Measurements from ENCODE around the gene OSBPL7.

OSBPL7 gene

DNA sequence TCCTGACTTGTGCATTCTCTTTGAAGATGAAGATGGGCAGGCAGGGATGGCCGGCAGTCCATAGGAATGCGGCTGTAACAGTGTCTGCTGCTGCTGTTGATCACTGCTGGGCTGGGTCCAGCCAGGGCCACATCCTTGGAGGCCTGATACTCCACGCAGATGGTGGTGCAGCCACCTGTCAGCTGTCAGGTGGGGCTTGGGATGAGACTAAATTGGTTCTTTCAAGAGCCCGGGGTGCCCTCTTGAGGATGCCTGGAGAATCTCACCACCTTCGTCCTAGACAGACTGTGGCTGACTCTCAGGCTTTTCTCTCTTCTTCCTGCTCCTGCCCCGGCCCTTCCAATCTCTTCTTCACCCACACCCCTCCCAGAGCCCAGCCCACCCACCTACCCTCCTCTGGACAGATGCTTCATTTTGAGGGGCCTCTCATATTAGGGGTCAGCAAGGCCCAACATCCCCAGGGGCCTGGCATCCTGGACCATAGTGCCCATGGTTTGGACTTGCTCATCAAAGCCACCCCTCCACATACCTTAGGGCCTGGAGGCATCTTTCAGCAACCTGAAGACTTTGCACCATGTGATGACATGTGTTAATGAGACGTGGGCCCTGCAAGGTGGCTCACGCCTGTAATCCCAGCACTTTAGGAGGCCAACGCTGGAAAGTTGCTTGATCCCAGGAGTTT is 19.1 kb downstream of the OSBPL7 start:
- ATAC-seq (replicated peaks), result peak; percentile 93
- H3K4me3 Mint-ChIP-seq, result no peak overlapping the region
- peaks cover 2 to 6% of the 10 kb centered on the region in 2 donors for H3K4me1 Mint-ChIP-seq (ENCODE audit: low read depth in 2 of 2)
- no peaks in the 10 kb centered on the region for H3K9me3 Mint-ChIP-seq
- H3K27me3 Mint-ChIP-seq, result peaks cover 0 to 7% of the 10 kb centered on the region in 2 donors
- H3K36me3 Mint-ChIP-seq (ENCODE audit: insufficient read depth), result peaks cover 18% of the 10 kb centered on the region
- DNase-seq, result peak; percentile 49 to 57 (median 51)
- H3K27ac Mint-ChIP-seq, result peak overlapping the region in 1 of 2 donors; percentile 19

DNA sequence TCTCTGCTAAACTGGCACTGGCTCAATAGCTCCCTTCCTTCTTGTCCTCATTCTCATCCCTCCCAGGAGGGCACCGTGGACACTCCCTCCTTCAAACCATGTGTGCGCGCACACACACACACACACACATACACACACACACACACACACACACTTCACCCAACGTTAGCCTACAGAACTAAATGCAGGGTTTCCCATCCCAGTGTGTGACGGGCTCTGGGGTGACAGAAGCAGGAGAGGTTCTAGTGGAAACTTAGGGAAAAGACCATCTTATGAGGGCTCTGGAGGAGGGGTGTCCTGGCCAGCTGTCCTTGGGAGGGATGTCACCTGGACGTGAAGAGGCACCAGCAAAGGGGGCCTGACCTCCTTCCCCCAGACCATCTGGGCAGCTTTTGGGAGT is 19.7 kb downstream of the OSBPL7 start:
- Mint-ChIP-seq H3K9me3 (no peaks in the 10 kb centered on the region), H3K4me1 (ENCODE audit: low read depth in 2 of 2) (peaks cover 2 to 4% of the 10 kb centered on the region in 2 donors), H3K36me3 (ENCODE audit: insufficient read depth) (peaks cover 13% of the 10 kb centered on the region), H3K4me3 (no peak overlapping the region), H3K27ac (peak overlapping the region in 1 of 2 donors; percentile 19), H3K27me3 (peaks cover 0 to 8% of the 10 kb centered on the region in 2 donors)
- DNase-seq, result no peak
- ATAC-seq (replicated peaks), result no peak

DNA sequence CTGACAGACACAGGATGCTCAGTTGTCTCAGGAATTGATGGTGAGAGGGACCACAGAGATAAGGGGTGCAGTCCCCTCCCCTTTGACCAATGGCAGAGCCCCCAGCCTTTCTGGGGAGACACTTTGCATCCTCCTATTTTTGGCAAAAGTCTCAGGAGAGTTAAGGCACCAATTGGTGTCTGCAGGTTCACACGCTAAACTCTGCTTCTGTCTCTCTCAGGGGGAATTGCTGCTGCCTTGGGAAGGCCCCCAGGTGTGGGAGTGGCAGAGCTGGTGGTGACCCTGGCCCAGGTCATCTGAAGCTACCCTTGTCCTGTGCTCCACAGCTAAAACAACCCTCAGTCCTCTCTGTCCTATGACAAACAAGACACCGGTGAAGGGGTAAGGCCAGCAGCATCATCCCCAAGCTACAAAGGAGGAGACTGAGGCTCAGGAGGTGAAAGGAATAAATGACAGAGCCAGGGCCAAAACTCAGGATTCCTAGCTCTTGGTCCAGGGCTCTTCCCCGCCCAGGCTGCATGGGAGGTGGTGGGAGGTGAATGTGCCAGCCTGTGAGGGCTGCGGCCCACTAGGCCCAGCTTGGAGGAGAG is 20.3 kb downstream of the OSBPL7 start:
- Mint-ChIP-seq H3K27me3 (peaks cover 0 to 8% of the 10 kb centered on the region in 2 donors), H3K36me3 (ENCODE audit: insufficient read depth) (peaks cover 8% of the 10 kb centered on the region), H3K27ac (no peak overlapping the region), H3K4me3 (no peak overlapping the region), H3K9me3 (no peaks in the 10 kb centered on the region), H3K4me1 (ENCODE audit: low read depth in 2 of 2) (peaks cover 2 to 4% of the 10 kb centered on the region in 2 donors)
- DNase-seq (no peak), ATAC-seq (replicated peaks) (no peak)

DNA sequence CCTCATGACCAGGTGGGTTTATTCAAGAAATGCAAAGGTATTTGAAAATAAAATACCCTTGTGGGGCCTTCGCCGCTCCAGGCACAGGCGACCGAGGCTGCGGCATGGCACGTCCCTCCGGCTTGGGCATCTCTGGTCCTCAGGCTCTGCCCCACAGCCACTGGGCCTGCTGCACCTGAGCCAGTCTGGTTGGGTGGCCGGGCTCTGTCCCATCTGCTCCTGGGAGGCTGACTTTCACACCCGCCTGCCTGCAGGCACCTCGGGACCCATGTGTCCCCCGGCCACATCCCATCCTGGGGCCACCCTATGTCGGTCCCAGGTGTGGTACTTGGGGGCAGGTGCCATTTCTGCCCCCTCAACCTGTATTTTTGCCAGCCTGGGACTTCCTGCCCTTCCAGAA is 20.9 kb downstream of the OSBPL7 start:
- Mint-ChIP-seq H3K4me1 (ENCODE audit: low read depth in 2 of 2) (peaks cover 2 to 4% of the 10 kb centered on the region in 2 donors), H3K27ac (no peak overlapping the region), H3K36me3 (ENCODE audit: insufficient read depth) (peaks cover 2% of the 10 kb centered on the region), H3K27me3 (peaks cover 0 to 8% of the 10 kb centered on the region in 2 donors), H3K4me3 (no peak overlapping the region), H3K9me3 (no peaks in the 10 kb centered on the region)
- ATAC-seq (replicated peaks) (no peak), DNase-seq (no peak)

- Mint-ChIP-seq H3K27me3 (peaks cover 21 to 26% of the 10 kb centered on the region in 2 donors), H3K36me3 (ENCODE audit: insufficient read depth) (no peaks in the 10 kb centered on the region), H3K4me1 (ENCODE audit: low read depth in 2 of 2) (peaks cover 2 to 4% of the 10 kb centered on the region in 2 donors), H3K4me3 (no peak overlapping the region), H3K27ac (no peak overlapping the region), H3K9me3 (no peaks in the 10 kb centered on the region)
- ATAC-seq (replicated peaks) (no peak), DNase-seq (no peak)
Measured at GRCh38 chr17:47797797-47798196, 23.8 kb downstream of the OSBPL7 start.

DNA sequence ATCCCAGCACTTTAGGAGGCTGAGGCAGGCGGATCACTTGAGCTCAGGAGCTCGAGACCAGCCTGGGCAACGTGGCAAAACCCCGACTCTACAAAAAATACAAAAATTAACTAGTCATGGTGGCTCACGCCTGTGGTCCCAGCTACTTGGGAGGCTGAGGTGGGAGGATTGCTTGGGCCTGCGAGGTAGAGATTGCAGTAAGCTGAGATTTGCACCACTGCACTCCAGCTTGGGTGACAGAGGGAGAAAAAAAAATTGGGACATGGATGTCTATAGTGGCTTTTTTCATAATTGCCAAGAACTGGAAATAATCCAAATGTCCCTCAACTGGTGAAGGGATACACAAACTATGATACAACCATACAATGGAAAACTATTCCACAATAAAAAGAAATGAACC is 28.6 kb downstream of the OSBPL7 start:
- no peak overlapping the region for H3K27ac Mint-ChIP-seq
- DNase-seq (no peak), ATAC-seq (replicated peaks) (no peak)
- H3K4me1 Mint-ChIP-seq (ENCODE audit: low read depth in 2 of 2), result peaks cover 3 to 4% of the 10 kb centered on the region in 2 donors
- no peaks in the 10 kb centered on the region for H3K36me3 Mint-ChIP-seq (ENCODE audit: insufficient read depth)
- H3K9me3 Mint-ChIP-seq, result no peaks in the 10 kb centered on the region
- H3K27me3 Mint-ChIP-seq, result peaks cover 46 to 69% of the 10 kb centered on the region in 2 donors
- H3K4me3 Mint-ChIP-seq, result no peak overlapping the region

- DNase-seq (no peak), ATAC-seq (replicated peaks) (no peak)
- H3K36me3 Mint-ChIP-seq (ENCODE audit: insufficient read depth), result no peaks in the 10 kb centered on the region
- peaks cover 45 to 75% of the 10 kb centered on the region in 2 donors for H3K27me3 Mint-ChIP-seq
- no peaks in the 10 kb centered on the region for H3K9me3 Mint-ChIP-seq
- peaks cover 3 to 4% of the 10 kb centered on the region in 2 donors for H3K4me1 Mint-ChIP-seq (ENCODE audit: low read depth in 2 of 2)
- H3K4me3 Mint-ChIP-seq, result no peak overlapping the region
- no peak overlapping the region for H3K27ac Mint-ChIP-seq
Measured at GRCh38 chr17:47792457-47792856, 29.1 kb downstream of the OSBPL7 start.

- ATAC-seq (replicated peaks) (no peak), DNase-seq (no peak)
- Mint-ChIP-seq H3K36me3 (ENCODE audit: insufficient read depth) (no peaks in the 10 kb centered on the region), H3K9me3 (no peaks in the 10 kb centered on the region), H3K4me3 (peak overlapping the region; percentile 70 to 73), H3K4me1 (ENCODE audit: low read depth in 2 of 2) (peaks cover 3 to 4% of the 10 kb centered on the region in 2 donors), H3K27me3 (peaks cover 46 to 77% of the 10 kb centered on the region in 2 donors), H3K27ac (no peak overlapping the region)
Measured at GRCh38 chr17:47791025-47791424, 30.6 kb downstream of the OSBPL7 start.

DNA sequence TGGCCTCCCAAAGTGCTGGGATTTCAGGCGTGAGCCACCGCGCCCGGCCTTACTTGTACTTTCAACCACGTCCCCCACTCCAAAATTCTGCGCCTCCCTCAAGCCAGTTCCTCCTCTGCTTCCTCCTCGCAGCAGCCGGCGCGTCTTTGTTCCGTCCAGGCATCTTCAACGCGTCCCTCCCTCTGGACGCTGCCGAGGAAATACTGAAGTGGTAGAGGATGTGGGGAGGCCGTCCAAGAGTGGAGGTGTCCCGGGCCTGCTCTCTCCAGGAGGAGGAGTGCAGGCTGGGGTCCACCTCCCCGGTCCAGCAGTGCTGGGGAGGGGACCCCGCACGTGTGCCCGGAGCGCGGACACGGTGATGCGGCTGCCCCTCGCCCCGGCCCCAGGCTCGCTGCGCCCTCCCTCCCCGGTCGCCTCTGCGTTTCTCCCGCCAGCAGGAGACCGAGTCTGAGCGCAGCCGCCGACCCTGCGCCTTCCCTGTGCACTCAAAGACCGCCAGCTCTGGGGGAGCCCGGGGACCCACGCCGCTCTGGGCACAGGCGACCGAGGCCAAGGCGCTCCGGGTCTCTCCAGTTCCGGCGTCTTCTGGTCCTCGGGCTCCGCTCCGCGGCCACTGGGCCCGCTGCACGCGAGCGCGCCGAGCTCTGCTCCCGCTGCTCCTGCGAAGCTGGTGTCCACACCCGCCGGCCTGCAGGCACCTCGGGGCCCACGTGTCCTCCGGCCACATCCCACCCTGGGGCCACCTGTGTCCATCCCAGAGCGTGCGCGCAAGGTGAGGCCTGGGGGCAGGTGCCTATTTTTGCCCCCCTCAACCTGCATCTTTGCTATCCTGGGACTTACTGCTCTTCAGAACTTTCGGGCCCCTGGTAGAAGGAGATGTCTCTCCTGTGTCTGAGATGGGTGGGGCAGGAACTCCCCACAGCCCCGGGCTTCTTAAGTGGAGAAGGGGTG is 31.7 kb downstream of the OSBPL7 start:
- DNase-seq, result peak; percentile 48 to 62 (median 49)
- Mint-ChIP-seq H3K27ac (no peak overlapping the region), H3K9me3 (no peaks in the 10 kb centered on the region), H3K4me1 (ENCODE audit: low read depth in 2 of 2) (peaks cover 3 to 4% of the 10 kb centered on the region in 2 donors), H3K27me3 (peaks cover 41 to 72% of the 10 kb centered on the region in 2 donors), H3K4me3 (peak overlapping the region; percentile 70 to 73), H3K36me3 (ENCODE audit: insufficient read depth) (no peaks in the 10 kb centered on the region)
- ATAC-seq (replicated peaks), result peak; percentile 97

DNA sequence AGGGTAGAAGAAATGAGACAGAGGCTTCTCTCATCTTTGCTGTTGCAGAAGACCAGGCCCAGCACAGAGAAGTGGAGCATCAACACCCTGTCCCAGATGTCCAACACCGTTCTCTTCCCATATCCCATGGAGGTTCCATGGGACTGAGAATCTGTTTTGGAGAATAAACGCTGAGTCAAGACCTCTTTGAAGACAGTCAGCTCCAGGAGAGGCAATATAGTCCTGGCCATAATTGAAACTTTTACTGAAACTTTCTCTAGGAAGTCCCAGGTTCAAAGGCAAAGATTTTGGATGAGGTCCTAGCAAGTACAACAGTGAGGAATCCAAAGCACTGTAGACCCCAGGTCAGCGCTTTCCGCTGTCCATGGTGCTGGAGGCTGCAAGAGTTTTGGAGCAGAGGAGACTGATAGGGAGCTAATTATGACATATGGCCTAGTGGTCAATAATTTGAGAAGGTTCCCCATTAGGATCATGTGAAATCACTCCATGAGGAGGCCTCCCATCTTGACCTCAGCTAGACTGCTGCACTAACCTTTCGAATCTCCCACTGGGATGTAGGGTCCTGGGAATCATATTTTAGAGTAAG is 36.0 kb downstream of the OSBPL7 start:
- DNase-seq (no peak), ATAC-seq (replicated peaks) (no peak)
- peaks cover 20 to 30% of the 10 kb centered on the region in 2 donors for H3K27me3 Mint-ChIP-seq
- H3K4me3 Mint-ChIP-seq, result no peak overlapping the region
- H3K36me3 Mint-ChIP-seq (ENCODE audit: insufficient read depth), result peaks cover 2% of the 10 kb centered on the region
- peaks cover 3 to 4% of the 10 kb centered on the region in 2 donors for H3K4me1 Mint-ChIP-seq (ENCODE audit: low read depth in 2 of 2)
- no peaks in the 10 kb centered on the region for H3K9me3 Mint-ChIP-seq
- H3K27ac Mint-ChIP-seq, result no peak overlapping the region

DNA sequence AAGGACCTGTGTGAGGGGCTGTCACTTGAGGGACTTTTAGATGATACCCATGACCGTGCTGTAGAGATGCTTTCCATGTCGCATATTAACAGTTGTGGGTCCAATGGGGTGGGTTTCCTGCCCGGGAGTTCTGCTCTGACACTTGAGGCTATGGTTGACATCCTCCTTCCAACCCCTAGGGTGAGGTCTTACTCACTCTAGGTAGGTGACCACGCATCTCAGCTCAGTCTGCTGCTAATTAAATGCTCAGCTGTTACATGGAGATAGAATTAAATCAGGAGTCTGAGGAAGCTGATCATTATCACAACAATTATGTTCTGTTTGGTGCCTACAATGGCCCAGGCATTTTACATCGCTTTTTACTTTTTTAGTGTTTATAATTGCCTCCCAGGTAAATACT is 40.2 kb downstream of the OSBPL7 start:
- Mint-ChIP-seq H3K27me3 (peaks cover 17 to 21% of the 10 kb centered on the region in 2 donors), H3K9me3 (no peaks in the 10 kb centered on the region), H3K4me3 (no peak overlapping the region), H3K36me3 (ENCODE audit: insufficient read depth) (peaks cover 5% of the 10 kb centered on the region), H3K27ac (no peak overlapping the region), H3K4me1 (ENCODE audit: low read depth in 2 of 2) (peaks cover 0 to 5% of the 10 kb centered on the region in 2 donors)
- DNase-seq (no peak), ATAC-seq (replicated peaks) (no peak)

DNA sequence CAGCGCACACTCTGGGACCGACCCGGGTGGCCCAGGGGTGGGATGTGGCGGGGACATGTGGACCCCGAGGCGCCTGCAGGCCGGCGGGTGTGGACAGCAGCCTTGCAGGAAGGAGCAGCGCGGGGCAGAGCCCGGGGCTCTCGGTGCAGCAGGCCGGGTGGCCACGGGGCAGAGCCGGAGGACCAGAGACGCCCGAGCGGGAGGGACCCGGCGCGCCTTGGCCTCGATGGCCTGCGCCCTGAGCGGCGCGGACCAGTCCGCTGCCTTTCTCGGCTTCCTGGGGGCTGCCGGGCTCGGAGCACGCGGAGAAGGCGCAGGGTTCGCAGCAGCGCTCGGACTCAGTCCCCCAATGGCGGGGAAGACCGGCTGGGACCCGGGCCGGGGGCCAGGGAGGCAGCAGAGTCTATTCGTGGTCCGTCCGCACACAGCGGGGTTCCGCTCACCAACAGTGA is 43.4 kb downstream of the OSBPL7 start:
- no peak overlapping the region for H3K27ac Mint-ChIP-seq
- H3K4me1 Mint-ChIP-seq (ENCODE audit: low read depth in 2 of 2), result peaks cover 0 to 5% of the 10 kb centered on the region in 2 donors
- peaks cover 3% of the 10 kb centered on the region for H3K36me3 Mint-ChIP-seq (ENCODE audit: insufficient read depth)
- no peak overlapping the region for H3K4me3 Mint-ChIP-seq
- ATAC-seq (replicated peaks) (no peak), DNase-seq (no peak)
- H3K9me3 Mint-ChIP-seq, result no peaks in the 10 kb centered on the region
- H3K27me3 Mint-ChIP-seq, result peaks cover 32 to 46% of the 10 kb centered on the region in 2 donors
